Mesothelial cell of epicardium (in vitro differentiated cells): Measurements from ENCODE around the gene FARP2. TPM values are rescaled to one million over a fixed set of nuclear protein-coding genes. Genes with fewer than 3 reads are reported as not detected.
A peak's percentile ranks its signal among the peaks of the same experiment; 100 is the strongest.
"Not testable (repeated sequence)": the region's sequence is repeated elsewhere in the genome, so short reads cannot be mapped to it uniquely, and the experiment has no call there.

Experiments used
- DNase-seq, 2 experiments: peaks; one replicate each; pipeline ENCODE4 v3.0.0; 2021; ENCODE audit warnings: low spot score in 2 of 2; ENCODE audit not compliant: unreplicated experiment in 2 of 2
- H3K27ac Mint-ChIP-seq: 2 replicates; pipeline ENCODE4 v1.8.0; 2021; ENCODE audit warnings: mixed read lengths
- H3K27me3 Mint-ChIP-seq: 2 replicates; pipeline ENCODE4 v1.8.0; 2021; ENCODE audit warnings: low read depth, mixed read lengths
- H3K36me3 Mint-ChIP-seq: 2 replicates; pipeline ENCODE4 v1.8.0; 2021; ENCODE audit warnings: mixed read lengths
- H3K4me1 Mint-ChIP-seq: 2 replicates; pipeline ENCODE4 v1.8.0; 2021; ENCODE audit warnings: mixed read lengths
- H3K4me3 Mint-ChIP-seq: 2 replicates; pipeline ENCODE4 v1.8.0; 2021; ENCODE audit warnings: mild to moderate bottlenecking, moderate library complexity, mixed read lengths
- H3K9me3 Mint-ChIP-seq: 2 replicates; pipeline ENCODE4 v1.8.0; 2021; ENCODE audit warnings: mixed read lengths
- total RNA-seq: library from RNA; stranded (reverse); gene quantifications from 3 replicates; pipeline ENCODE4 v1.2.1, GENCODE V29; 2021
- TF ChIP-seq, protein P1 (sequence below): fragments of 200-600 bp; sonication (generic); IDR thresholded peaks from one replicate; pipeline ENCODE4 v1.5.0; 2021; ENCODE audit warnings: antibody characterized with exemption; ENCODE audit not compliant: unreplicated experiment

FARP2 gene
- total RNA-seq, 1 donor from 2014 or later: 54.9 TPM

DNA sequence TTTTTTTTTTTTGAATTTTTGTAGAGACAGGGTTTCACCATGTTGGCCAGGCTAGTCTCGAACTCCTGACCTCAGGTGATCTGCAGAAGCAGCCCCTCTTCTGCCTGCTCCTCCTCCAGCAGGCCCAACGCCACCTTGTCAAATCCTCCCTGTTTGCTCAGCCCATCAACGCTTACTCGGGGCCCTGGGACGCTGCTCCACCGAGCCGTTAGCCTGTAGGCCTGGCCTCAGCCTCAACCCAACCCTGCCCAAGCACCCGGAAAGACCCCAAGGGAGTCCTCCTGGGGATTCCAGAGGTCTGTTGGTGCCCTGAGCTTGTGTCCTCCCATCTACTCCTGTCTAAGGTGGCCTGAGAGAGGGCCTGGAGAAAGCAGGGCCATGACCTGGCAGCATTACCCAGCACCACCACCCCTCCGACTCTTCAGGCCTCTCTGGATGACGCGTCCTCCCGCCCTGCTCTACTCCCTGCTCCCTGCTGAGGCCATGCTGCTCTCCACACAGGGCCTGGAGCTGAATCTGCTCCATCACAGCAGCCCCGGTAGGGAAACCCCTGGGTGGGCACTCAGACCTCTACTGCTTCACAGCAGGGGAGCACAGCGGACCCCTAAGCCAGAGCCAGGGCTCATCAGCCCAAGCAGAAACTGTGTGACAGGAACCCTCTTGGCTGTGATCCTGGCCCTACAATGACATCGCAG, 149.1 kb downstream of the FARP2 start:
- H3K27me3 Mint-ChIP-seq: no peaks in the 10 kb centered on the region
- no peak for DNase-seq
- peaks cover 21% of the 10 kb centered on the region for H3K4me1 Mint-ChIP-seq
- no peaks in the 10 kb centered on the region for H3K36me3 Mint-ChIP-seq
- H3K9me3 Mint-ChIP-seq: no peaks in the 10 kb centered on the region
- H3K27ac Mint-ChIP-seq: no peak overlapping the region
- no peak overlapping the region for H3K4me3 Mint-ChIP-seq
- TF ChIP-seq, protein P1, sequence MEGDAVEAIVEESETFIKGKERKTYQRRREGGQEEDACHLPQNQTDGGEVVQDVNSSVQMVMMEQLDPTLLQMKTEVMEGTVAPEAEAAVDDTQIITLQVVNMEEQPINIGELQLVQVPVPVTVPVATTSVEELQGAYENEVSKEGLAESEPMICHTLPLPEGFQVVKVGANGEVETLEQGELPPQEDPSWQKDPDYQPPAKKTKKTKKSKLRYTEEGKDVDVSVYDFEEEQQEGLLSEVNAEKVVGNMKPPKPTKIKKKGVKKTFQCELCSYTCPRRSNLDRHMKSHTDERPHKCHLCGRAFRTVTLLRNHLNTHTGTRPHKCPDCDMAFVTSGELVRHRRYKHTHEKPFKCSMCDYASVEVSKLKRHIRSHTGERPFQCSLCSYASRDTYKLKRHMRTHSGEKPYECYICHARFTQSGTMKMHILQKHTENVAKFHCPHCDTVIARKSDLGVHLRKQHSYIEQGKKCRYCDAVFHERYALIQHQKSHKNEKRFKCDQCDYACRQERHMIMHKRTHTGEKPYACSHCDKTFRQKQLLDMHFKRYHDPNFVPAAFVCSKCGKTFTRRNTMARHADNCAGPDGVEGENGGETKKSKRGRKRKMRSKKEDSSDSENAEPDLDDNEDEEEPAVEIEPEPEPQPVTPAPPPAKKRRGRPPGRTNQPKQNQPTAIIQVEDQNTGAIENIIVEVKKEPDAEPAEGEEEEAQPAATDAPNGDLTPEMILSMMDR: no peak

DNA sequence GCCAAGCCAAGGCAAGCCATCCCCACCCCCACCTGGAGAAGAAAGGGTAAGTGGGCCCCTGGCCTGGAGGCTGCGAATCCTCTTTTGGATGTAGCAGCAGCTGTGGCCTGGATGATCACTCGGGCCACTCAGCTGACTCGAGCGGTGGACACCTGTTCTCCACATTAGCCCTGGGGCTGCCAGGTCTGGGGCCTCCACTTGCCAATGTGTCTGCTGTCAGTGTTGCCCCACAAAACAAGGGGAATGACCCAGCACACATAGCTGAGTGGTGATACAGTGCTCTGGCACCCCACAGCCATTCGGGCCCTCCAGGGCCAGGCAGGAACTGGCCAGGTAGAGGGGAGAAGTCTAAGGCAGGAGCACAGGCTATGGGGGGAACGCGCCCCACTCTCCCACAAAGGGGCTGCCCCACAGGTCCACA, 149.7 kb downstream of the FARP2 start:
- TF ChIP-seq, protein P1: no peak
- H3K36me3 Mint-ChIP-seq: no peaks in the 10 kb centered on the region
- H3K27me3 Mint-ChIP-seq: no peaks in the 10 kb centered on the region
- H3K27ac Mint-ChIP-seq: no peak overlapping the region
- peaks cover 21% of the 10 kb centered on the region for H3K4me1 Mint-ChIP-seq
- H3K9me3 Mint-ChIP-seq: no peaks in the 10 kb centered on the region
- peak overlapping the region; percentile 26 for H3K4me3 Mint-ChIP-seq
- DNase-seq: no peak

DNA sequence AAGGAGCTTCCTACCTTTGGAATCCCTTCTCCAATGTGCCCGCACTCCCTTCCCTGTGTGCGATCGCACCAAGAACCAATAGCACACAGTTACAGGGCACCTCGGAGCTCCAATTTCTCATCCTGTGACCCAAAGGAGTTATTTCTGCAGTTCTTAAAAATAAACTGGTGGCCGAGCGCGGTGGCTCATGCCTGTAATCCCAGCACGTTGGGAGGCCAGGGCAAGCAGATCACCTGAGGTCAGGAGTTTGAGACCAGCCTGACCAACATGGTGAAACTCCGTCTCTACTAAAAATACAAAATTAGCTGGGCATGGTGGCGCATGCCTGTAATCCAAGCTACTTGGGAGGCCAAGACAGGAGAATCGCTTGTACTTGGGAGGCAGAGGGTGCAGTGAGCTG, 150.2 kb downstream of the FARP2 start:
- H3K36me3 Mint-ChIP-seq, DNase-seq, H3K9me3 Mint-ChIP-seq, H3K27me3 Mint-ChIP-seq, H3K27ac Mint-ChIP-seq: not testable (repeated sequence)
- peaks cover 21% of the 10 kb centered on the region for H3K4me1 Mint-ChIP-seq
- peak overlapping the region; percentile 81 for H3K4me3 Mint-ChIP-seq

DNA sequence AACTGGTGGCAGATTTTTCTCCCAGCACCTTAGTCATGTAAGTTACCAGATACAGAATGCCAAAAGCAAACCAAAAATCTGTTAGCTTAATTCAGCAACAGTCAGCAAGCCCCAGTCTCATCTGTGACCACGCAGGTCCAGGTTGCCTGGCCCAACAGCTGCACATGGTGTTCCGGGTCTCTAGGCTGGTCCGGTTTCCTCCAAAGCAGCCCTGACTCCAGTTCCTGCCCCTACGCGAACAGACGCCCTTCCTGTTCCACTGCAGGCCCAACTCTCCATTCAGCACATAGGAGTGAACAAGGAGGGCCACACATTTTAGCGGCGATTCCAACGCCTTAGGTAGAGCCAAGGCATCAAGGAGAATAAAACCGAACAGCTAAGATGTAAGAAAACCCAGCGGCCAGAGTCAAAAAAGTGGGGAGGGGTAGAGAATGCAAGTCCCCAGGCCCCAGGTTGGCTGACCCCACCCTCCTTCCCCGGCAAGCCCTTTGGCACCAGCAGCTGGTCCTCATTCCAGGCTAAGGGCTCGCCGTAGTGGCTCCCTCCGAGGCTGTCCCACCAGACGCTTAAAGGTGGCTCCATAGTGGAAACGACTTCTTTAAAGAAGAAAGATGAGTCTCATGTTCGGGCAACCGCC, 150.8 kb downstream of the FARP2 start:
- Mint-ChIP-seq H3K4me1 (peaks cover 21% of the 10 kb centered on the region), H3K27me3 (no peaks in the 10 kb centered on the region), H3K9me3 (no peaks in the 10 kb centered on the region), H3K27ac (peak overlapping the region; percentile 69), H3K36me3 (no peaks in the 10 kb centered on the region), H3K4me3 (peak overlapping the region; percentile 81)
- TF ChIP-seq, protein P1: no peak
- no peak for DNase-seq

DNA sequence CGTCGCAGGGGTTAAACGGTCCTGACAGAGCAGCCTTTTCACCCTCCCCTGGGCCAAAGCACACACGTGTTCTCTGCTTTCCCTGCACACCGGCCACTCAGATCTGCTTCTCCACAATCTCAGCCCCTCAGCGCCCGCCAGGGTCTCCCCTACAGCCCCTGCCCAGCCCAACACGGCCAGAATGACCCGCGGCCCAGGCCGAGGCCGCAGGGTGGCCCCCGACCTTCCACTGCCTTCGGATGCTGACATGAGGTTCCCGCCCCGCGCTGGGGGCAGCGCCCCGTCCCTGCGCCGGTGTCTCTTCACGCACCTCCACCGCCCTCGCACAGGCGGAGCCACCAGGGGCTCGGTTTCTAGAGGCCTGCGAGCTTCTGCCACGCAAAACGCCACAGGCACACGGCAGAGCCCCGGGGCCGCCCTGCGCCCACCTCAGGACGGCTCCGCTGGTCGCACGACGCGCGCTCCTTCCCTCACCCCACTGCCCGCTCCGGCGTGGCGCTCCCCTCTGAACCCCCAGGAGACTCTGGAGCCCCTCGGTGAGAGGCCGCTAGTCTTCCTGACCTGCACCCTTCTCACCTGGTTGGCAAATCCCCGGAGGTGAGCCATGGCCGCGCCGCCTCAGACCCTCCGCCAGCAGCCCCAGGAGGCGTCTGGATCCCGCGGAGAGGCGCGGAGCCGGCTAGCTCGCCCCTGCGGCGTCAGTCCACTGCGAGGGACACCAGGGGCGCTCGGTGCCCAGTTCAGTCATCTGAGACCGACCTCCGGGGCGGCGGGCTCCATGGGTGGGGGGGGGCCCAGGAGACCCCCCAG, 151.6 kb downstream of the FARP2 start:
- H3K4me1 Mint-ChIP-seq: peaks cover 21% of the 10 kb centered on the region
- H3K9me3 Mint-ChIP-seq: no peaks in the 10 kb centered on the region
- TF ChIP-seq, protein P1: peak; percentile 23
- DNase-seq: peak; percentile 51 to 74
- H3K27me3 Mint-ChIP-seq: no peaks in the 10 kb centered on the region
- H3K27ac Mint-ChIP-seq: peak overlapping the region; percentile 69
- H3K36me3 Mint-ChIP-seq: no peaks in the 10 kb centered on the region
- peak overlapping the region; percentile 81 for H3K4me3 Mint-ChIP-seq
